NCI-H2107 treated with DMSO at 0.1 percent for 48 hours (cell line): ENCODE results near the gene C1QL1.

Source experiments
- DNase-seq: peaks from one replicate; lab custom pipeline; 2025; ENCODE audit not compliant: unreplicated experiment; lab: John Stamatoyannopoulos, UW

C1QL1 gene

DNA sequence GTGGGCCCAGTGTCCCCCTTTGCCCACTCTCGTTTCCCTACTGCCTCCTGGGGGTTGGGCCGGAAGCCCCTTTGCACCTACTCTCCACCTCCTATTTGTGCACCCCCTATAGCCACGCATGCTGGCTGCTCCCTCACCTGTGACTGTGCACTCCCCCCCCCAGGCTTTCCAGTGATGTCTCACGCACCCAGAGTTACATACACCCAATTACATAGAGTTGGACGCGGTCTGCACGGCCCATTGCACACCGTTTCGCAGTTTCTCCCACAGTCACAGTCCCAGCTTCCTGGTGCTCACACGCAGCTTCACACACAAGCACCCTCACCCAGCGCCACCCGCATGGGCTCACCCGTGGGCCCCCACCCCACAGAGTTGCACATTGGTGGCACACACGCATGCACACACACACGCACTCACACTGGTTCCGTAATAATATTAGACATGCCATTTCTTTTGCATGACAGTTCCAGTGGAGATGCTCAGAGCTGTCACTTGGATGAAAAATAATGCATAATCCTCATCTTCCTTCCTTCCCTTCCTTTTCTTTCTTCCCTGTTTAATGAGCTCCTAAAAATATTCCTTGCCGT lies 21.5 kb upstream of the C1QL1 start:
- no peak for DNase-seq

DNA sequence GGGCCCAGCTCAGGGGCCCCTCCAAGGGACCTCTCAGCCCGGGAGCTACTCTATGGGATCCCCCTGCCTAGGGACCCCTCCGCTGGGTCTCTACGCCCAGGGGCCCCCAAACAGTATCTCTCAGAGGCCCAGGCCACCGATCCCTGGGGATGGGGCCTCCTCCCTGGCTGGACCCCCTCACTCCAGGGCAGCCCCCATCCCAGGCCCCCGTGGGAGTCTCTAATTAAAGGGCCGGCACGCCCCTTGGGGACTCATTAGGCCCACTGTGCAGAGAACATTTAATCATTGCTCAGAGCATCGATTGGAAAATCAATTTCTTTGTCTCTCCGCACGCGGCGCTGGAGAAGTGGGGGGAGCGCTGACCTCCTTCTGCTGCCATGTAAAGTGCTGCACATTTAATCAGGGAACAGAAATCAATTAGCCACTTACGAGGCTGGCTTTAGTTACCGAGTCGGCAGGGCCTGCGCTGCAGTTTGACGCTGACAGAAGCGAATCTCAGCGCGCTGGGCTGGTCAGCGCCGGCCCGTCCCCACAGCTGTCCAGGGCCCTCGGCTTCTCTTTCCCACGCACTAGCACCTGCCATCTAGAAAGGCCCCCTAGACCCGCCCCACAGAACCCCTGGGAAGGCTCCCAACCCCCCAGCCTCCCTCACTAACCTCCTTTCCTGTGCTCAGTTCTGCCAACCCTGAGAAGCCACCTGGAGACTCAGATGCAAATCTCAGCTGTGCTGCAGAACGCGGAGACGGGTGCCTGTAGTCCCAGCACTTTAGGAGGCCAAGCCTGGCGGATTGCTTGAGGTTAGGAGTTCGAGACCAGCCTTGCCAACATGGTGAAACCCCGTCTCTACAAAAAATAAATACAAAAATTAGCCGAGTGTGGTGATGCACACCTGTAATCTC lies 20.2 kb upstream of the C1QL1 start:
- no peak for DNase-seq

DNA sequence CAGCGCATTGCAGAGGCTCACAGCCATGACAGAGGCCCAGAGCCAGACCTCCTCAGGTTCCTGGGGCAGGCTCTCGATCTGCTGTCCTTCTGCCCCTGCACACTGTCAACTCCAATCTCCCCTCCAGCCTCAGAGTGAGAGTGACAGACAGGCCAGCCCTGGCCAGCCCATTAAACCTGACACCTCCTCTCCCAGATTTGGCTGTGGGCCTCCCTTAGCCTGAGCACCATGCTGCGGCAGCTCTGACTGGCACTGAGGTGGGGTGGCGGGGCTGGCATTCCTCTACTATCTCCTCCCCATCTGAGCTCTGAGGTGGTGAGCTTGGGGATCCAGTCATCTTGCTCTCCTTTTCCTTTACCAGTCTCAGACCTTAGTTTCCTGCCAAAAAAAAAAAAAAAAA lies 15.5 kb upstream of the C1QL1 start:
- DNase-seq: no peak

DNA sequence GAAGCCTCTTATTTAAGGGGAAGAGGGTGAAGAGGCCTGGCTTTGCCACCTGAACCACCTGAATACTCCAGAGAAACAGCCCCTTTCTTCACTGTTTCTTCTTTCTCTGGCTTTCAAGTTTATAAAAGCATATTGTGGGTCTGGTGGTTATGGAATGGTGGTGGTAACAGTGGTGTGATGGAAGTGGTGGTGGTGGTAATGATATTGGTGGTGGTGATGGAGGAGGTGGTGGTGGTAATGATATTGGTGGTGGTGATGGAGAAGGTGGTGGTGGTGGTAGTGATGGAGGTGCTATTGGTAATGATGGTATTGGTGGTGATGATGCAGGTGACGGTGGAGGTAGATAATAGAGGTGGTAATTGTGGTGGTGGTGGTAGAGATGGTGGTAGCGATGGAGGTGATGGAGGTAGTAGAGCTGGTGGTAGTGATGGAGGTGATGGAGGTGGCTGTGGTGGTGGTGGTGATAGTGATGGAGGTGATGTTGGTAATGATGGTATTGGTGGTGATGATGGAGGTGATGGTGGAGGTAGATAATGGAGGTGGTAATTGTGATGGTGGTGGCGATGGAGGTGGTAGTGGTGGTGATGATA lies 14.1 kb upstream of the C1QL1 start:
- no peak for DNase-seq

DNA sequence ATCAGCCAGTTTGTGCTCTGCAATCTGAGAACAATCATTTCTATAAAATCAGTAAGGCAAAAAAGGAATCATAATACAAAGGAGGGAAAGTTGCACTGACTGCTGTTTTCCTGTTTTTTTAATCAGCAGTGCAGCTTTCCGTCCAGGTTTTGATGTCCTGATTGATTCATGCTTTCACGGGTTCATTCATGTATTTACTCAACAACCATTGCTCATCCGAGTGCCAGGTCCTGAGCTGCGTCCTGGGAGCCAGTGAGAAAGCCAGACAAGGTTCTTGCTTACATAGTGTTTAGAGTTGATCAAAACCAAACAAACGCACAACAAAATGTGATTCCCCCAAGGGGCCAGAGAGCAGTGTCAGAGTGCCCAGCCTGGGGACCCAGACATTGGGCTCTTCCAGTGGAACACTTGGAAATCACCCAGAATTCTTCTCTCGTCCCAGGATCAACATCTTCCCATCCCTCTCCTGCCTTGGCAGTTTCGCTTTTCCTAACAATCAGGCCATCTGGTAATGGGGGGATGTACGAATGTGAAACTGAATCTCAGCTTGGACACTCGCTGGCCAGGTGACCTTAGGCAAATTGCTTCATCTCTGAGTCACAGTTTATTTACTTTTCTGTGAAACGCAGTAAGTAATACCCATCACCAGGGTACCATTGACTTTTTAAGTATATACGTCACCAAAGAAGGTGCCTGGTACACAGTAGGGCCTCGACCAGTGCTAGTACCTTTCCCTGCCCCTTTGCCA lies 13.3 kb upstream of the C1QL1 start:
- DNase-seq: no peak

DNA sequence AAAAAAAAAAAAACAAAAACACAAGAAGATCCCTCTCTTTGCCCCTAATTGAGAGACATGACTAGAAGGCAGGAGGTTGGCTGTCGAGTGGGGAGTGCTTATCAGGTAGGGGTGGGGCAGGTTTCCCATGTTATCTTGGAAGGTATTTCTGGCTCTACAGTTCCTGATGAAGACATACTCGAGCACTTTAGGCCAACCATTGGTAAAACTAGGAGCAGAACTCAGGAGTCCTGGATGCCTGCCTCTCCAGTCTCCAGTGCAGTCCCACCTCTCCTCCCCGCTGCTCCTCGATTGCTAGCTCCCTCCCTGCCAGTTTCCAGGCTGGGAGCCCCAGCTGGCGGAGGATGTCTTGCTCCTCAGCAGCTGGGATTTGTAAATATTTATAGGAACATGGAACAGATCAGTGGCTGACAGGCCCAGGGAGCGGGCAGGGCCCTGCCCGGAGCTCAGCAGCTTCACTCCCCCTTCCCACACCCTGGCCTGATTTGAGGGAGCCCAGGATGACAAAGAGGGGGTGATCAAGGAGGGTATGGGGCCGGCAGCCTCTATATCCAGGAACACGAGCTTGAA lies 11.4 kb upstream of the C1QL1 start:
- no peak for DNase-seq

DNA sequence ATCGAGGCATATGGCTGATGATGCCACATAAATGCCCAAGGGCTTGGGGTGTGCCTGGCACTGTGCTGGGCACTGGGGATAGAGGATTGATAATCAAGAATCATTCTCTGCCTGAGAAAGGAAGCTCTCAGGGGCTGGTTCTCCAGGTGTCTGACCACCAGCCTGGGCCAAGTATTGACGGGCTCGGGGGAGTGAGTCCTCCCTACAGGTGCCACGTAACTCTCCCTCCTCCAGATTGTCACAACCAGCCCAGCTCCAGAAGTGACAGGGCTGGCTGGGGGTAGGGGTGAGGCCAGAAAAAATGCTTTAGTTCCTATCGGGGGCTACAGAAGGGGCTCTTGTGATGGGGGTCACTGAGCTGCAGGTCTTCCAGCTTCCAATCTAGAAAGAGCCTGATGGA lies 10.7 kb upstream of the C1QL1 start:
- DNase-seq: no peak

DNA sequence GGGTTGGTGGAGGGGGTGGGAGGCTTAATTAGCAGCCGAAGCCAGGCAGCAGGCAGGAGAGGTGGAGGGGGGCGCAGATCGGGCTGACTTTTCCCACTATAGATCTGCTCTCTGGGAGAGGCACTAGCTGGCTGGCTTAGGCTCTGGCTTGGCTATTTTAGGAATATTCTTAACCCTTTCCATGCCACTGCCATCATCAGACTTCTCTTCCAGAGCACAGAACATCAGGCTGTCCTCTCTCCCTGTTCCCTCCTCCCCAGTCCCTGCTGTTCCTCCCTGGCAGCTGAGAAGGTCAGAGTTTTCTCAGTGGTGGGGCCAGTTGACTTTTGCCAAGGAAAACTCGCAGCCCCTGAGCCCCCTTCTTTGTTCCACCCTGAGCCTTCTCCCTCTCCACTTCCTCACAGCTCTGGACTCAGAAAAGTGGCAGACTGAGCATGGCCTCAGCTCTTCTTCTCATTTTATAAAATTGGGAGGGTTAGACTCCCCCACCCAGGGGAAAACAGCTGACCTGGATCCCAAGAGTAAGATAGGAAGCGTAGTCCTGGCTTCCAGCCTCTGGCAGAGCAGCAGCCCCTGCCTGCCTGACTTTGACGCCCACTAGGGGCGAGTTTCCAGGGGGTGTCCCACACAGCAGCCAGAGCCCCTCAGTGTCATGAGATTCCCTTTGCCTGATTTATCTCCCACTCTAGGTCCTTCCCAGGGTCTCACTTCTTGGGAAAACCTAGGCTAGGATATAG lies 9.9 kb upstream of the C1QL1 start:
- no peak for DNase-seq

DNA sequence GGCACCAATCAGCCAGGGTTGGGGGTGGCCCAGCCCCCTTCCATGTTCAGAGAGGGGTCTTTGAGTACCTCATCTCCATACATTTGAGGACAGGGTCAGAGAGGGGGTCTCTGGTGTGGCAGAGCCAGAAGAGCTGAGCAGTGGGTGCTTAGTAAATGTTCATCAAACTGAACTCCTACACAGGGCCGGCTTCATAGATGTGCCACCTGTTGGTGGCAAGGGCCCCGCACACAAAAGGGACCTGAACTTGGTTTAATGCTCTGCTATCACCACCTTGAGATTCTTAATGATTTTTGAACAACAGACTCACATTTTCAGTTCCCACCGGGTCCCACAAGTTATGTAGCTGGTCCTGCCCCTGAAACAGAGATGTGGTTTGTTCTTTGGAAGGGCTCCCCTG lies 9.0 kb upstream of the C1QL1 start:
- DNase-seq: no peak

DNA sequence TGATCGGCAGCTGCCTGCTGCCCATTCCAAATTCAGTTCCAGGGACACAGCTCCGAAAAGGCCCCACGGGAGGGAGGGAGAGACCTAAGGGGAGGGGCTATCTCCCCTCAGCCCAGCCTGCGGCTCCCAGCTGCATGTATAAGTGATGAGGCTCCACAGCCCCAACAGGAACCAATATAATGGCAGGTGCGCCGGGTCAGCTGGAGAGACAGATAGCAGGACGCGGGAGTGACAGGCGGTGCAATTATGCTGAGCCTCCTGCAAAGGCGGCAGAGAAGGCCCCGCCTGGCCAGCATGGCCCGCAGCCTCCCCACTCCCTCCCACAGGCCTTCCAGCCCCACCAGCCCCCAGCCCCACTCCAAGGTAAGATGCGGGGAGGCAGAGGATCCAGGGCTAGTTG lies 8.1 kb upstream of the C1QL1 start:
- no peak for DNase-seq

DNA sequence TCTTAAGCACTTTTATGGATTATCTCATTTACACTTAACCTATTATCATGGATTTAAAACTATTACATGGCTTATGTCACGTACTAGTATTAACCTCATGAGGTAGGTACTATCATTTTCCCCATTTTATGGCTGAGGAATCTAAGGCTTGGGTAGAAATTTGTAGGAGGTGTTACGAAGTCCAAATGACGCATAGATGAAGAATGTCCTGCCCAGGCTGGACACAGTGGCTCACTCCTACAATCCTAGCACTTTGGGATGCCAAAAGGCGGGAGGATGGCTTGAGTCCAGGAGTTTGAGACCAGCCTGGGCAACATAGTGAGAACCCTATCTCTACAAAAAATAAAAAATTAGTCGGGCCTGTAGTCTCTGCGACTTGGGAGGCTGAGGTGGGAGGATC lies 4.8 kb upstream of the C1QL1 start:
- no peak for DNase-seq

DNA sequence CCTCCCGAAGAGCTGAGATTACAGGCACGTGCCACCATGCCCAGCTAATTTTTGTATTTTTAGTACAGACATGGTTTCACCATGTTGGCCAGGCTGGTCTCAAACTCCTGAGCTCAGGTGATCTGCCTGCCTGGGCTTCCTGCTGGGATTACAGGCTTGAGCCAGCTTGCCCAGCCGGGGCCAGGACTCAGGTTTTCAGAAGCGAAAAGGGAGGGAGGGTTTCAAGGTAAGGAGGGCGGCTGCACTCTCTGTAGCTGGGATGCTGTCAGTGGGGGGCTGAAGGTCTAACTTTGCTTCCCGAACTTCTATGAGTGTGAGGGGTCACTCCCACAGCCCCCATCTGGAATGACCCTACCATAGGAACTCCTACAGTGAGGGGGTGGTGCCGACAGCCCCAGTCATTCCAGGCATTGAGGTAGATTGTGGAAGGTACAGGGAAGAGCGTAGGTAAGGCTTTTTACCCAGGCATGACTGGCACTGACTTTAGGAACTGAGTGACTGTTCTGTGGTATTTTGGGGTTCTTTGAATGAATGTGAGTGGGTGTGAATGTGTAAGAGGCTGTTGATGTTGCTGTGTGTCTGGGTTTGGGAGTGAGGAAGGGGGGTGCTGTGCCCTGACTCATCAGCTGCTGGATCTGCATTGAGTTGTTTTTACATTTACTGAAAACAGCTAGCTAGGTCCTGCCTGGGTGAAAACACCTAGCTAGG lies 3.8 kb upstream of the C1QL1 start:
- no peak for DNase-seq

DNA sequence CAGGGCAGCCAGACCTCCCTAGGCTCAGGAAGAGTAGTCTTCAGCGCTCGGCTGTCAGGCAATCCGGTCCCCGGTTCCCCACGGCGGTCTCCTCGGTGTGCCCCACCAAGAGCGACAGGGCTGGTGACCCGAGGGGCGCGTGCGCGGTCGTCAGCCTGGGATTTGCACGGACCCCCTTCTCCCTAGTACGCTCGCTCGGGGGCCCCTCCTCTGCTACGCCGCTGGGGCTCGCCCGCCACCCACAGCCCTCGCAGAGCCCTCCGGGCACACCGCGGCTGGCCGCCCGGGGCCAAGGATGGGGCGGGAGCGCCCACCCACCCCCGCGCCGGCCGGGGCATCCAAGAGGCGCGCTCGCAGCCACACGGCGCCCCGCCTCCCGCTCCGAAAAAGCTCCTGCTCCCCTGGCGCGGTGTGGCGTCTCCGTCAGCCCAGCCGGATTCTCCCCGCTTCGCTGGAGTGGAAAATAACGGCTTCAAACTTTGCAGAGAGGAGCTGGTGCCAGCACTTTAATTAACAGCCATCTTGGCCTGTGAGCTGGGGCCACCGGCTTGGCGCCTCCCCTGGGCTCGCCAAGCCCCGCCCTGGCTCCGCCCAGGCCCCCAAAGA lies 2.1 kb upstream of the C1QL1 start:
- no peak for DNase-seq

DNA sequence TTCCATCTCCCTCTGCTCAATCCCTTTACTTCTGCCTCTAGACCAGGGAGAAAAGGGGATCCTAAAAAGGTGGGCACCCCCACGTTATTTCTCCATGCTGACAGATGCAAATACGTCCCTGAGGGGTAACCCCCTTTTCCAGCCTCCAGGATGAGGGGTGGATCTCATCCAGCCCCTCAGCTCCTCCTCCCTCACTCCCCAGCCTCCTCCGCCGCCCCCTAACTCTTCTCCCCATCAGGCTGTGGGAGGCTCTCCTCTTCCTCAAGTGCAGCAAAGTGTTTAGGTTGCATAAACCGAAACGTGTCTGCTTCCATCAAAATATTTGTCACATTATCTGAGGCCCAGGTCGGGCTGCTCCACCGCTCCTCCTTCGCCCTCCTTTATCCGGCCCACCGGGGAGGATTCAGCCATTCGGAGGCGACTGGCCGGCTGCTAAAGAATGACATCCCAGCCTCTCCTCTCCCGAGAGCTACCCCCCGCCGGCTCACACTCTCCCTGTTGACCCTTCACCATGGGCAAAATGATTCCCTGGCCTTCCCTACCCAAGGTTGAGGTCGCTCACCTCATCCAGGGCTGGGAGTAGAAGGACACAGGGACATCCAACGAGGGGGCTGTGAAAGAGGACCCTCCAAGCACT lies 1.2 kb upstream of the C1QL1 start:
- no peak for DNase-seq

DNA sequence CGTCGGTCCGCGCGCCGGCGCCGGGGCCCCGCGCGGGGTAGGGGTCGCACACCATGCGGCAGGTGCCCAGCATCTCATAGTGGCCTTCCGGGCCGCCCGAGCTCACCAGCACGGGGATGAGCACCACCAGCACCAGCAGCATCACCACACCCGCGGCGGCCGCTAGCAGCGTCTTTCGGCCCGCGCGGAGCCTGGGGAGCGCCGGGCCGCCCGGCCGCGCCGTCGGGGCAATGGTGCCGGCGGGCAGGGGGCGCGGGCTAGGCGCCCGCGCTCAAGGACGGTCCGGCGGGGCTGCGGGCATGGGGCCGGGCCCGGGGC lies 237 bp downstream of the C1QL1 start:
- no peak for DNase-seq

DNA sequence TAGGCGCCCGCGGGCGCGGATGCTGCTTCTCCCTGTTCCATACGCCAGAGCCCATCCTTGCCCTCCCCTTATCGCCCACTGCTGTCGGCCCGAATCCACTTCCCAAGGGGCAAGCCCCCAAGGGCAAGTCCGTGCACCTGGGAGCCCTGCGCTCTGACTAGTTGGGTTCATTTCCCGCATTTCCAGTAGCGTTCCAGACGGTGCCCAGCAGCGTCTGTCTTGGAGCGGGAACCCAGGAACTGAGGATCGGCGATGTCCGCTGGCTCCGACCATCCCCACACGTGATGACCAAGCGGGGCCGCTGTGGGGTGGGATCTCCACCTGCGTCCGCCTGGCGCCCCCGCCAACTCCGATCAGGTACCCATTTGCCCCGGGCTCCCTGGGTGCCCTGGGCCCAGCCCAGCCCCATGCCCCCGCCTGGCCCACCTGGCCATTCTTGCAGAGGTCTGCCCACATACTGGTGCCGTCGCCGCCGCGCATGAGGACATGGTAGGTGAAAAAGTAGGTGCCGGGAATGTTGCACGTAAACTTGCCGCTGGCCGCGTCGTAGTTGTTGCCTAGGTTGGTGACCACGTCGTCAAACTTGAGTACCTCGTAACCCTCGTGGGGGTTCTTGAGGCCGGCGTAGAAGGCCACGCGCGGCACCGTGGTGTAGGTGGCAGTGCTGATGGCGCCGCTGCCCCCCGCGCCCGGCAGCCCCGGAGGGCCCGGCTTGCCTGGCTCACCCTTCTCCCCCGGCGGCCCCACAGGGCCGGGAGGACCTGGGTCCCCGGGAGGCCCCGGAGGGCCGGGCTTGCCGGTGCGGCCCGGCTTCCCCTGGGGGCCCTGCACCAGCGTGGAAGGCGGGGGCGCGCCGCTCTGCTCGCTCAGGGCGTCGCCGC lies 837 bp downstream of the C1QL1 start:
- DNase-seq: no peak

DNA sequence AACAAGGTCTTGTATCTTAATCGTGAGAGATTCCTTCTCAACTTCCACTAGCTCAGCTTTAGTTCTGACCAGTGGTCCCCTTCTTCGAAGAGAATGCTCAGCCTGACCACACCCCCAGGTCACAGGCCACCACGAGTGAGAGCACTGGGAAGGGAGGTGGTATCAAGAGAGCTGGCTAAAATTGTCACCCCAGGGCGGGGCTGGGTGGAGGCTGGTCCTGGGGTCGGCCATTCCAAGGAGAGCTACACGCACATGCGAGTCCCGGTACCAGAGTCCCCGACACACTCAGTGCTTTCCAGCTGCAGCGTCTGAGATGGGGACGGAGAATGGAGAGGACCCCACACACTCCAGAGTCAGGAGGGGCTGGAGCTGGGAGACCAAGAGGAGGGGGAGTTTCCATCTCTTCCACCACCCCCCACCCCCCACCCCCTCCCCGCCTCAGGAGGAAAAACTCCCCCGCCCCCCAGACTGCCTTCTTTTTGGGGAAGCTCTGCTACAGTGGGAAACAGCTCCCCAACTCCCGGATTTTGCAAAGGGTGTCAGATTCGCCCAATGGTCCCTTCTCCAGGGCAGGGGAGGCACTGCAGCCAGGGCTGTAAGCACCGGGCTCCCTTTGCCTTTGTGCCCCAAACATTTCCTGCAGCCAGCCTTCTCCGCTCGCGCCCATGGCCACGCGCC lies 1.6 kb downstream of the C1QL1 start:
- no peak for DNase-seq
